ENCODE data around the gene KLHL15.

- TF ChIP-seq NANOG (IDR thresholded peaks at IDR 0.05; ENCODE audit: borderline replicate concordance) = no peak
- TF ChIP-seq CTCF (conservative IDR thresholded peaks at IDR 0.05; ENCODE audit: low read depth in 2 of 2) = no peak
- no peak for TF ChIP-seq EZH2phosphoT487 (IDR thresholded peaks at IDR 0.05; ENCODE audit: unreplicated experiment)
- no peak for TF ChIP-seq POLR2AphosphoS5 (IDR thresholded peaks at IDR 0.05; ENCODE audit: low read depth)
- no peak for TF ChIP-seq REST (IDR thresholded peaks at IDR 0.05; ENCODE audit: unreplicated experiment)
Observed at GRCh38 chrX:24002167-24002566, 24.8 kb downstream of the KLHL15 start.

Measured in GM23338 (cell line).